GM23338 (cell line): ENCODE results near the gene LTB4R. TPM values are rescaled to one million over a fixed set of nuclear protein-coding genes. Genes with fewer than 3 reads are reported as not detected.
A peak's percentile ranks its signal among the peaks of the same experiment; 100 is the strongest.

Experiments used
- ATAC-seq: fragments of 200-7000 bp; cut with Tn5 transposase; 3 replicates; pipeline ENCODE4 v1.9.1; 2020
- DNase-seq: peaks from one replicate; pipeline ENCODE4 v3.0.0-alpha.2; 2015; ENCODE audit warnings: low spot score
- H2AFZ ChIP-seq: fragments of 200-600 bp; sonication (generic); 2 replicates; pipeline ENCODE4 v1.8.0; 2016; ENCODE audit warnings: antibody characterized with exemption, mild to moderate bottlenecking, moderate library complexity
- H3F3A ChIP-seq: fragments of 200-600 bp; sonication (generic); replicated peaks from 2 replicates; pipeline ENCODE4 v1.8.0; 2017; ENCODE audit warnings: antibody characterized with exemption, mixed run types, low read depth
- H3K27ac ChIP-seq: fragments of 200-600 bp; sonication (generic); 2 replicates; pipeline ENCODE4 v1.6.1; 2016; ENCODE audit warnings: low read depth
- H3K27me3 ChIP-seq: fragments of 200-600 bp; sonication (generic); 2 replicates; pipeline ENCODE4 v1.8.0; 2016; ENCODE audit warnings: mild to moderate bottlenecking, mixed run types, moderate library complexity; ENCODE audit not compliant: insufficient read depth
- H3K36me3 ChIP-seq: fragments of 200-600 bp; sonication (generic); 2 replicates; pipeline ENCODE4 v1.8.0; 2016; ENCODE audit warnings: mild to moderate bottlenecking; ENCODE audit not compliant: insufficient read depth
- H3K4me1 ChIP-seq: fragments of 200-600 bp; sonication (generic); 2 replicates; pipeline ENCODE4 v1.8.0; 2016; ENCODE audit warnings: mild to moderate bottlenecking, moderate library complexity; ENCODE audit not compliant: insufficient read depth
- H3K4me2 ChIP-seq: fragments of 200-600 bp; sonication (generic); 2 replicates; pipeline ENCODE4 v1.7.1; 2017; ENCODE audit warnings: mixed run types
- H3K4me3 ChIP-seq: fragments of 200-600 bp; sonication (generic); 2 replicates; pipeline ENCODE4 v1.6.1; 2016; ENCODE audit warnings: mixed run types
- H3K79me2 ChIP-seq: fragments of 200-600 bp; sonication (generic); replicated peaks from 2 replicates; pipeline ENCODE4 v1.8.0; 2017; ENCODE audit warnings: mild to moderate bottlenecking; ENCODE audit not compliant: insufficient read depth
- H3K9me2 ChIP-seq: fragments of 200-600 bp; sonication (generic); 2 replicates; pipeline ENCODE4 v1.8.0; 2017; ENCODE audit not compliant: insufficient read depth
- H4K20me1 ChIP-seq: fragments of 200-600 bp; sonication (generic); replicated peaks from 2 replicates; pipeline ENCODE4 v1.8.0; 2017; ENCODE audit warnings: mild to moderate bottlenecking; ENCODE audit not compliant: insufficient read depth
- H3K27ac Mint-ChIP-seq: 2 replicates; pipeline ENCODE4 v1.8.0; 2020; ENCODE audit warnings: inconsistent platforms, mild to moderate bottlenecking, moderate library complexity, mixed read lengths
- H3K27me3 Mint-ChIP-seq: 3 replicates; pipeline ENCODE4 v1.8.0; 2022; ENCODE audit warnings: low read depth, mild to moderate bottlenecking, moderate library complexity, mixed read lengths, inconsistent platforms; ENCODE audit not compliant: insufficient read depth, poor library complexity
- H3K36me3 Mint-ChIP-seq: 3 replicates; pipeline ENCODE4 v1.8.0; 2021; ENCODE audit warnings: low read depth, mild to moderate bottlenecking, inconsistent platforms, moderate library complexity, mixed read lengths
- H3K4me1 Mint-ChIP-seq: 3 replicates; pipeline ENCODE4 v1.8.0; 2020; ENCODE audit warnings: mild to moderate bottlenecking, inconsistent platforms, mixed read lengths
- H3K4me3 Mint-ChIP-seq: 3 replicates; pipeline ENCODE4 v1.8.0; 2021; ENCODE audit warnings: moderate library complexity, mild to moderate bottlenecking, inconsistent platforms, mixed read lengths
- H3K9me3 Mint-ChIP-seq: 3 replicates; pipeline ENCODE4 v1.8.0; 2020; ENCODE audit warnings: moderate library complexity, mild to moderate bottlenecking, inconsistent platforms, mixed read lengths
- ETS1 ChIP-seq: IDR thresholded peaks from 2 replicates; pipeline ENCODE4 v1.6.1; 2016; ENCODE audit warnings: antibody characterized with exemption
- EZH2 ChIP-seq: fragments of 200-600 bp; sonication (generic); IDR thresholded peaks from one replicate; pipeline ENCODE4 v1.8.0; 2017; ENCODE audit warnings: antibody characterized with exemption, mild to moderate bottlenecking, low read depth; ENCODE audit not compliant: unreplicated experiment
- EZH2phosphoT487 ChIP-seq: fragments of 200-600 bp; sonication (generic); IDR thresholded peaks from one replicate; pipeline ENCODE4 v1.8.1; 2018; ENCODE audit warnings: antibody characterized with exemption; ENCODE audit not compliant: unreplicated experiment
- JUNB ChIP-seq: IDR thresholded peaks from one replicate; pipeline ENCODE4 v1.6.1; 2016; ENCODE audit warnings: antibody characterized with exemption; ENCODE audit not compliant: unreplicated experiment
- NANOG ChIP-seq: IDR thresholded peaks from 2 replicates; pipeline ENCODE4 v1.6.1; 2016; ENCODE audit warnings: antibody characterized with exemption, borderline replicate concordance
- POLR2AphosphoS5 ChIP-seq: IDR thresholded peaks from 2 replicates; pipeline ENCODE4 v1.6.1; 2016; ENCODE audit warnings: antibody characterized with exemption, low read depth
- STAT1 ChIP-seq: IDR thresholded peaks from one replicate; pipeline ENCODE4 v1.6.1; 2016; ENCODE audit warnings: antibody characterized with exemption; ENCODE audit not compliant: unreplicated experiment
- ZNF114 ChIP-seq: fragments of 250-450 bp; sonication (Bioruptor Pico); IDR thresholded peaks from 2 replicates; pipeline ENCODE4 v1.5.0; 2020; ENCODE audit warnings: mild to moderate bottlenecking, moderate library complexity
- ZNF331 ChIP-seq: fragments of 250-450 bp; sonication (Bioruptor Pico); IDR thresholded peaks from 2 replicates; pipeline ENCODE4 v1.5.0; 2020; ENCODE audit warnings: low read depth, mild to moderate bottlenecking, moderate library complexity
- polyA plus RNA-seq: library from polyadenylated mRNA; unstranded; fragments of >200 nt; fragmentation: Nextera tagmentation; extraction: Ambion mirVana; gene quantifications from 2 replicates; pipeline ENCODE4 v1.2.1, GENCODE V29; 2016
- total RNA-seq: library from RNA; depleted of rRNA; stranded (reverse); fragments of >200 nt; shearing (Covaris generic); gene quantifications from 2 replicates; pipeline ENCODE4 v1.2.3, GENCODE V29; 2014
- TF ChIP-seq, protein P1 (sequence below), 2 experiments: fragments of 200-600 bp in 1 of 2; sonication (generic) in 1 of 2; conservative IDR thresholded peaks; 2 replicates each; pipeline versions ENCODE4 v1.5.1 to v1.6.1; 2016 to 2017; ENCODE audit warnings: antibody characterized with exemption in 2 of 2, low read depth in 2 of 2, mild to moderate bottlenecking in 2 of 2, moderate library complexity in 1 of 2
- TF ChIP-seq, protein P2 (sequence below): fragments of 250-450 bp; sonication (Bioruptor Pico); IDR thresholded peaks from 2 replicates; pipeline ENCODE4 v1.5.0; 2020; ENCODE audit warnings: mild to moderate bottlenecking, moderate library complexity

LTB4R gene
- total and polyA plus RNA-seq, 2 experiments from 2014 or later, result 2.1 to 4.7 TPM

DNA sequence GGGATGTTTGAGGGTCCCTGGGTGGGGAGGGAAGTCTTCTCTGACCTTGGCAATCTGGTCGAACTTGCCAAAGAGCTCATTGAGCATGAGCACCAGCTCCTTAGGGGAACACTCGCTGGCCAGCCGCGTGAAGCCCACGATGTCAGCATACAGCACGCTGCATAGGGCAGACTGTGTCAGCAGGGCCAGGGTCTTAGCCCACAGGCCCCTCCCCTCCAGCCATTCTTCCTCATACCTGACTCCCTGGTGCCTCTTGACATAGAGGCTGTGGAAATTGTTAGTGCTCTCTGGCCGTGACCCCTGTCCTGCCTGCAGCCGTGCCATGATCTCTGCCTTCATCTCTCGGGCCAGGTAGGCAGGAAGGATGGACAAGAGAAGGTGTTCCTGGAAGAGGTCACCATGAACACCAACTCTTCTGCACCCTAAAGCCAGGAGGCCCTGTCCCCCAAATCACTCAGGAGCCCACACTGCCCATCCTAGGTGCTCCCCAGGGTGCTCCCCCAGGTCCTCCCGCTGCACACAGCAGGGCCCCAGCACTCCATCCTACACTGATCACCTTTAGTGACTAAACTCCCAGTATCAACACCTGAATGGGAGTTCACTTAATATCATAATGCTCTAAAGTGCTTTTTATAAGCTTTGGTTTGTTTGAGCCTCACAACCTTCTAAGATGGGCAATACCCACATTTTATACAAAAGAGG lies 19.8 kb downstream of the LTB4R start:
- no peak overlapping the region for H3K4me3 Mint-ChIP-seq
- peak overlapping the region; percentile 100 for H2AFZ ChIP-seq
- H3K36me3 ChIP-seq, result no peaks in the 10 kb centered on the region
- H3K27me3 ChIP-seq, result peaks cover 72% of the 10 kb centered on the region
- no peaks in the 10 kb centered on the region; the same call in 2 of the 3 replicates for H3K36me3 Mint-ChIP-seq
- peaks cover 20% of the 10 kb centered on the region for H3K4me1 Mint-ChIP-seq
- peaks cover 24% of the 10 kb centered on the region; the same call in 1 of the 2 replicates for H3K4me1 ChIP-seq
- H4K20me1 ChIP-seq, result no peaks in the 10 kb centered on the region; the same call in 1 of the 2 replicates
- H3F3A ChIP-seq, result 0 out of 2 replicates have a peak, but pooled peaks cover 8% of the 10 kb centered on the region
- H3K27me3 Mint-ChIP-seq, result peaks cover 66% of the 10 kb centered on the region
- no peaks in the 10 kb centered on the region for H3K9me2 ChIP-seq
- TF ChIP-seq POLR2AphosphoS5 (no peak), EZH2phosphoT487 (no peak), EZH2 (no peak), JUNB (no peak)
- TF ChIP-seq, protein P1, sequence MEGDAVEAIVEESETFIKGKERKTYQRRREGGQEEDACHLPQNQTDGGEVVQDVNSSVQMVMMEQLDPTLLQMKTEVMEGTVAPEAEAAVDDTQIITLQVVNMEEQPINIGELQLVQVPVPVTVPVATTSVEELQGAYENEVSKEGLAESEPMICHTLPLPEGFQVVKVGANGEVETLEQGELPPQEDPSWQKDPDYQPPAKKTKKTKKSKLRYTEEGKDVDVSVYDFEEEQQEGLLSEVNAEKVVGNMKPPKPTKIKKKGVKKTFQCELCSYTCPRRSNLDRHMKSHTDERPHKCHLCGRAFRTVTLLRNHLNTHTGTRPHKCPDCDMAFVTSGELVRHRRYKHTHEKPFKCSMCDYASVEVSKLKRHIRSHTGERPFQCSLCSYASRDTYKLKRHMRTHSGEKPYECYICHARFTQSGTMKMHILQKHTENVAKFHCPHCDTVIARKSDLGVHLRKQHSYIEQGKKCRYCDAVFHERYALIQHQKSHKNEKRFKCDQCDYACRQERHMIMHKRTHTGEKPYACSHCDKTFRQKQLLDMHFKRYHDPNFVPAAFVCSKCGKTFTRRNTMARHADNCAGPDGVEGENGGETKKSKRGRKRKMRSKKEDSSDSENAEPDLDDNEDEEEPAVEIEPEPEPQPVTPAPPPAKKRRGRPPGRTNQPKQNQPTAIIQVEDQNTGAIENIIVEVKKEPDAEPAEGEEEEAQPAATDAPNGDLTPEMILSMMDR (conservative IDR thresholded peaks at IDR 0.05; ENCODE audit: low read depth in 2 of 2), result no peak
- ATAC-seq (no peak), DNase-seq (no peak)
- H3K4me3 ChIP-seq, result peak overlapping the region; percentile 80
- H3K4me2 ChIP-seq, result peak overlapping the region; percentile 92
- no peak overlapping the region for H3K27ac Mint-ChIP-seq
- H3K9me3 Mint-ChIP-seq, result no peaks in the 10 kb centered on the region; the same call in 2 of the 3 replicates
- H3K27ac ChIP-seq, result no peak overlapping the region
- no peaks in the 10 kb centered on the region for H3K79me2 ChIP-seq

GRCh38 chr14:24331731-24332267 lies 20.5 kb downstream of the LTB4R start:
- Mint-ChIP-seq H3K4me3 (peak overlapping the region; percentile 74), H3K9me3 (no peaks in the 10 kb centered on the region; the same call in 2 of the 3 replicates), H3K36me3 (no peaks in the 10 kb centered on the region; the same call in 2 of the 3 replicates), H3K4me1 (peaks cover 23% of the 10 kb centered on the region), H3K27ac (no peak overlapping the region), H3K27me3 (peaks cover 73% of the 10 kb centered on the region)
- H2AFZ ChIP-seq, result peak overlapping the region; percentile 100
- peaks cover 78% of the 10 kb centered on the region for H3K27me3 ChIP-seq
- no peaks in the 10 kb centered on the region; the same call in 1 of the 2 replicates for H4K20me1 ChIP-seq
- peaks cover 26% of the 10 kb centered on the region; the same call in 1 of the 2 replicates for H3K4me1 ChIP-seq
- H3K9me2 ChIP-seq, result no peaks in the 10 kb centered on the region
- H3F3A ChIP-seq, result 0 out of 2 replicates have a peak, but pooled peaks cover 8% of the 10 kb centered on the region
- H3K4me2 ChIP-seq, result peak overlapping the region; percentile 92
- no peaks in the 10 kb centered on the region for H3K79me2 ChIP-seq
- H3K27ac ChIP-seq, result no peak overlapping the region
- ATAC-seq, result peak; percentile 10
- no peaks in the 10 kb centered on the region for H3K36me3 ChIP-seq
- DNase-seq, result no peak
- H3K4me3 ChIP-seq, result peak overlapping the region; percentile 80
- TF ChIP-seq NANOG, result no peak
- no peak for TF ChIP-seq STAT1
- TF ChIP-seq, protein P2, sequence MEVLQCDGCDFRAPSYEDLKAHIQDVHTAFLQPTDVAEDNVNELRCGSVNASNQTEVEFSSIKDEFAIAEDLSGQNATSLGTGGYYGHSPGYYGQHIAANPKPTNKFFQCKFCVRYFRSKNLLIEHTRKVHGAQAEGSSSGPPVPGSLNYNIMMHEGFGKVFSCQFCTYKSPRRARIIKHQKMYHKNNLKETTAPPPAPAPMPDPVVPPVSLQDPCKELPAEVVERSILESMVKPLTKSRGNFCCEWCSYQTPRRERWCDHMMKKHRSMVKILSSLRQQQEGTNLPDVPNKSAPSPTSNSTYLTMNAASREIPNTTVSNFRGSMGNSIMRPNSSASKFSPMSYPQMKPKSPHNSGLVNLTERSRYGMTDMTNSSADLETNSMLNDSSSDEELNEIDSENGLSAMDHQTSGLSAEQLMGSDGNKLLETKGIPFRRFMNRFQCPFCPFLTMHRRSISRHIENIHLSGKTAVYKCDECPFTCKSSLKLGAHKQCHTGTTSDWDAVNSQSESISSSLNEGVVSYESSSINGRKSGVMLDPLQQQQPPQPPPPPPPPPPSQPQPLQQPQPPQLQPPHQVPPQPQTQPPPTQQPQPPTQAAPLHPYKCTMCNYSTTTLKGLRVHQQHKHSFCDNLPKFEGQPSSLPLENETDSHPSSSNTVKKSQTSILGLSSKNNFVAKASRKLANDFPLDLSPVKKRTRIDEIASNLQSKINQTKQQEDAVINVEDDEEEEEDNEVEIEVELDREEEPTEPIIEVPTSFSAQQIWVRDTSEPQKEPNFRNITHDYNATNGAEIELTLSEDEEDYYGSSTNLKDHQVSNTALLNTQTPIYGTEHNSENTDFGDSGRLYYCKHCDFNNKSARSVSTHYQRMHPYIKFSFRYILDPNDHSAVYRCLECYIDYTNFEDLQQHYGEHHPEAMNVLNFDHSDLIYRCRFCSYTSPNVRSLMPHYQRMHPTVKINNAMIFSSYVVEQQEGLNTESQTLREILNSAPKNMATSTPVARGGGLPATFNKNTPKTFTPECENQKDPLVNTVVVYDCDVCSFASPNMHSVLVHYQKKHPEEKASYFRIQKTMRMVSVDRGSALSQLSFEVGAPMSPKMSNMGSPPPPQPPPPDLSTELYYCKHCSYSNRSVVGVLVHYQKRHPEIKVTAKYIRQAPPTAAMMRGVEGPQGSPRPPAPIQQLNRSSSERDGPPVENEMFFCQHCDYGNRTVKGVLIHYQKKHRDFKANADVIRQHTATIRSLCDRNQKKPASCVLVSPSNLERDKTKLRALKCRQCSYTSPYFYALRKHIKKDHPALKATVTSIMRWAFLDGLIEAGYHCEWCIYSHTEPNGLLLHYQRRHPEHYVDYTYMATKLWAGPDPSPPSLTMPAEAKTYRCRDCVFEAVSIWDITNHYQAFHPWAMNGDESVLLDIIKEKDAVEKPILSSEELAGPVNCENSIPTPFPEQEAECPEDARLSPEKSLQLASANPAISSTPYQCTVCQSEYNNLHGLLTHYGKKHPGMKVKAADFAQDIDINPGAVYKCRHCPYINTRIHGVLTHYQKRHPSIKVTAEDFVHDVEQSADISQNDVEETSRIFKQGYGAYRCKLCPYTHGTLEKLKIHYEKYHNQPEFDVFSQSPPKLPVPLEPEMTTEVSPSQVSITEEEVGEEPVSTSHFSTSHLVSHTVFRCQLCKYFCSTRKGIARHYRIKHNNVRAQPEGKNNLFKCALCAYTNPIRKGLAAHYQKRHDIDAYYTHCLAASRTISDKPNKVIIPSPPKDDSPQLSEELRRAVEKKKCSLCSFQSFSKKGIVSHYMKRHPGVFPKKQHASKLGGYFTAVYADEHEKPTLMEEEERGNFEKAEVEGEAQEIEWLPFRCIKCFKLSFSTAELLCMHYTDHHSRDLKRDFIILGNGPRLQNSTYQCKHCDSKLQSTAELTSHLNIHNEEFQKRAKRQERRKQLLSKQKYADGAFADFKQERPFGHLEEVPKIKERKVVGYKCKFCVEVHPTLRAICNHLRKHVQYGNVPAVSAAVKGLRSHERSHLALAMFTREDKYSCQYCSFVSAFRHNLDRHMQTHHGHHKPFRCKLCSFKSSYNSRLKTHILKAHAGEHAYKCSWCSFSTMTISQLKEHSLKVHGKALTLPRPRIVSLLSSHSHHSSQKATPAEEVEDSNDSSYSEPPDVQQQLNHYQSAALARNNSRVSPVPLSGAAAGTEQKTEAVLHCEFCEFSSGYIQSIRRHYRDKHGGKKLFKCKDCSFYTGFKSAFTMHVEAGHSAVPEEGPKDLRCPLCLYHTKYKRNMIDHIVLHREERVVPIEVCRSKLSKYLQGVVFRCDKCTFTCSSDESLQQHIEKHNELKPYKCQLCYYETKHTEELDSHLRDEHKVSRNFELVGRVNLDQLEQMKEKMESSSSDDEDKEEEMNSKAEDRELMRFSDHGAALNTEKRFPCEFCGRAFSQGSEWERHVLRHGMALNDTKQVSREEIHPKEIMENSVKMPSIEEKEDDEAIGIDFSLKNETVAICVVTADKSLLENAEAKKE, result no peak
- no peak for TF ChIP-seq JUNB
- TF ChIP-seq ZNF114 (CRISPR knock-in tag), result no peak
- TF ChIP-seq POLR2AphosphoS5, result no peak
- TF ChIP-seq ZNF331 (CRISPR knock-in tag), result no peak
- TF ChIP-seq ETS1, result no peak
- no peak for TF ChIP-seq EZH2phosphoT487
- no peak for TF ChIP-seq EZH2
